MM.1S (cell line): ENCODE measurements around the gene CMTM3.
"Not testable (repeated sequence)": the region's sequence is repeated elsewhere in the genome, so short reads cannot be mapped to it uniquely, and the experiment has no call there.

Source experiments
- DNase-seq: peaks from one replicate; pipeline ENCODE4 v3.0.0-alpha.2; 2015
- H2AFZ ChIP-seq: fragments of 300-600 bp; sonication (generic); 2 replicates; pipeline ENCODE4 v1.6.0; 2016; ENCODE audit warnings: antibody characterized with exemption, low read length
- H3F3A ChIP-seq: fragments of 300-600 bp; sonication (generic); 2 replicates; pipeline ENCODE4 v1.6.1; 2016; ENCODE audit warnings: mild to moderate bottlenecking, antibody characterized with exemption, low read length, moderate library complexity, mixed read lengths; ENCODE audit not compliant: insufficient read depth
- H3K27ac ChIP-seq: fragments of 300-600 bp; sonication (generic); 2 replicates; pipeline ENCODE4 v1.5.1; 2016; ENCODE audit warnings: mild to moderate bottlenecking, low read length
- H3K27me3 ChIP-seq: fragments of 300-600 bp; sonication (generic); replicated peaks from 2 replicates; pipeline ENCODE4 v1.6.0; 2016; ENCODE audit warnings: low read length; ENCODE audit not compliant: insufficient read depth
- H3K36me3 ChIP-seq: fragments of 300-600 bp; sonication (generic); replicated peaks from 2 replicates; pipeline ENCODE4 v1.6.1; 2016; ENCODE audit warnings: mild to moderate bottlenecking, low read length, mixed read lengths; ENCODE audit not compliant: insufficient read depth
- H3K4me1 ChIP-seq: fragments of 300-600 bp; sonication (generic); 2 replicates; pipeline ENCODE4 v1.6.1; 2016; ENCODE audit warnings: low read length, mixed read lengths
- H3K4me2 ChIP-seq: fragments of 300-600 bp; sonication (generic); 2 replicates; pipeline ENCODE4 v1.6.0; 2016; ENCODE audit warnings: low read depth, low read length
- H3K4me3 ChIP-seq: fragments of 300-600 bp; sonication (generic); 2 replicates; pipeline ENCODE4 v1.5.1; 2016; ENCODE audit warnings: low read length, mixed read lengths
- H3K79me2 ChIP-seq: fragments of 300-600 bp; sonication (generic); 2 replicates; pipeline ENCODE4 v1.6.1; 2016; ENCODE audit warnings: mixed run types, low read length, mixed read lengths
- H3K9ac ChIP-seq: fragments of 300-600 bp; sonication (generic); 2 replicates; pipeline ENCODE4 v1.6.1; 2016; ENCODE audit warnings: low read length, mixed read lengths
- H3K9me2 ChIP-seq: fragments of 300-600 bp; sonication (generic); replicated peaks from 2 replicates; pipeline ENCODE4 v1.6.1; 2016; ENCODE audit warnings: mild to moderate bottlenecking, low read length, mixed read lengths; ENCODE audit not compliant: insufficient read depth
- H3K9me3 ChIP-seq: fragments of 300-600 bp; sonication (generic); replicated peaks from 2 replicates; pipeline ENCODE4 v1.6.1; 2016; ENCODE audit warnings: mild to moderate bottlenecking, low read length, mixed read lengths; ENCODE audit not compliant: insufficient read depth
- H4K20me1 ChIP-seq: fragments of 300-600 bp; sonication (generic); 2 replicates; pipeline ENCODE4 v1.6.1; 2016; ENCODE audit warnings: mild to moderate bottlenecking, low read length, moderate library complexity, mixed read lengths; ENCODE audit not compliant: insufficient read depth
- EZH2 ChIP-seq: fragments of 300-600 bp; sonication (generic); optimal IDR thresholded peaks from 2 replicates; pipeline ENCODE3; 2017; ENCODE audit warnings: low read depth, mild to moderate bottlenecking, antibody characterized with exemption, low read length, mixed read lengths
- EZH2phosphoT487 ChIP-seq: fragments of 300-600 bp; sonication (generic); IDR thresholded peaks from 2 replicates; pipeline ENCODE4 v1.6.1; 2018; ENCODE audit warnings: antibody characterized with exemption, low read length
- TF ChIP-seq, protein P1 (sequence below): fragments of 300-600 bp; sonication (generic); IDR thresholded peaks from 2 replicates; pipeline ENCODE4 v1.5.1; 2016; ENCODE audit warnings: antibody characterized with exemption, low read length, mixed read lengths

CMTM3 gene

DNA sequence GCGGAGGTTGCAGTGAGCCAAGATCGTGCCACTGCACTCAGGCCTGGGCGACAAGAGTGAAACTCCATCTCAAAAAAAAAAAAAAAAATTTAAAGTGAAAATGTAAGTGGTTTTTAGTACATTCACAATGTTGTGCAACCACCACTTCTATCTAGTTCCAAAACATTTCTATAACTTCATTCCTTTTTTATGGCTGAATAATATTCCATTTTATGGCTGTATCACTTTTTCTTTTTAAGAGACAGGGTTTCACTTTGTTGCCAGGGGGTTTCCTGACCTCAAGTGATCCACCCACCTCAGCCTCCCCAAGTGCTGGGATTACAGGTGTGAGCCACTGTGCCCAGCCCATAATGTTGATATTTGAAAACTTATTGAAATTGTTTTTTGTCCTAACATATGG, 11.7 kb upstream of the CMTM3 start:
- DNase-seq, result no peak
- Histone ChIP-seq H3K27me3 (no peaks in the 10 kb centered on the region), H2AFZ (no peak overlapping the region), H3K9me3 (no peaks in the 10 kb centered on the region), H3K9ac (no peak overlapping the region), H4K20me1 (no peaks in the 10 kb centered on the region), H3K4me2 (no peak overlapping the region), H3K4me1 (no peaks in the 10 kb centered on the region), H3K4me3 (no peak overlapping the region), H3K9me2 (no peaks in the 10 kb centered on the region), H3K79me2 (no peaks in the 10 kb centered on the region), H3F3A (no peaks in the 10 kb centered on the region; the same call in 1 of the 2 replicates), H3K27ac (no peak overlapping the region), H3K36me3 (no peaks in the 10 kb centered on the region)
- TF ChIP-seq, protein P1, sequence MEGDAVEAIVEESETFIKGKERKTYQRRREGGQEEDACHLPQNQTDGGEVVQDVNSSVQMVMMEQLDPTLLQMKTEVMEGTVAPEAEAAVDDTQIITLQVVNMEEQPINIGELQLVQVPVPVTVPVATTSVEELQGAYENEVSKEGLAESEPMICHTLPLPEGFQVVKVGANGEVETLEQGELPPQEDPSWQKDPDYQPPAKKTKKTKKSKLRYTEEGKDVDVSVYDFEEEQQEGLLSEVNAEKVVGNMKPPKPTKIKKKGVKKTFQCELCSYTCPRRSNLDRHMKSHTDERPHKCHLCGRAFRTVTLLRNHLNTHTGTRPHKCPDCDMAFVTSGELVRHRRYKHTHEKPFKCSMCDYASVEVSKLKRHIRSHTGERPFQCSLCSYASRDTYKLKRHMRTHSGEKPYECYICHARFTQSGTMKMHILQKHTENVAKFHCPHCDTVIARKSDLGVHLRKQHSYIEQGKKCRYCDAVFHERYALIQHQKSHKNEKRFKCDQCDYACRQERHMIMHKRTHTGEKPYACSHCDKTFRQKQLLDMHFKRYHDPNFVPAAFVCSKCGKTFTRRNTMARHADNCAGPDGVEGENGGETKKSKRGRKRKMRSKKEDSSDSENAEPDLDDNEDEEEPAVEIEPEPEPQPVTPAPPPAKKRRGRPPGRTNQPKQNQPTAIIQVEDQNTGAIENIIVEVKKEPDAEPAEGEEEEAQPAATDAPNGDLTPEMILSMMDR, result no peak
- no peak for TF ChIP-seq EZH2
- TF ChIP-seq EZH2phosphoT487, result no peak

DNA sequence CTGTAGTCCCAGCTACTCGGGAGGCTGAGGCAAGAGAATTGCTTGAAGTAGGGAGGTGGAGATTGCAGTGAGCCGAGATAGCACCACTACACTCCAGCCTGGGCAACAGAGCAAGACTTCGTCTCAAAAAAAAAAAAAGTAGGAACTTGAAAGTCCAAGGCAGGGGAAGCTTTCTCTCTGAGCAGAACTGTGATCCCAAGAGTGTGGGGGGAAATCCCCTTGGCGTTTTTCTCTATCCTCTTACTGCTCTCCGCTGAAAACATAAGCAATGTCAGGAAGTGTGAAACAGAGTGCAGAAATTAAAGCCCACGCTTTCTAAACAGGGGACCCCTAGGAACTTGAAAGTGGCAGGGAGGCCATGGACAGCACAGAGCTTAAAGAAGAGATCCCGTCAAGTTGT, 9.8 kb upstream of the CMTM3 start:
- H3K4me1 ChIP-seq, result no peaks in the 10 kb centered on the region

DNA sequence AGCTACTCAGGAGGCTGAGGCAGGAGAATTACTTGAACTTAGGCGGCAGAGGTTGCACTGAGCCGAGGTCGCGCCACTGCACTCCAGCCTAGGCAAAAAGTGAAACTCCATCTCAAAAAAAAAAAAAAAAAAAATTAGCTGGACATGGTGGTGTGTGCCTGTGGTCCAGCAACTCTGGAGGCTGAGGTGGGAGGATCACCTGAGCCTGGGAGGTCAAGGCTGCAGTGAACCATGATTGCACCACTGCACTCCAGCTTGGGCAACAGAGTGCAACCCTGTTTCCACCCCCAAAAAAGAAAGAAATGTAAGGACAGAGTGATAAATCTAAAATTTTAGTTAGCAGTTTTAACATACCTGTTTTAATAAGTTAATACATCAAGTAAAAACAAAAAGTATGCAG, 7.9 kb upstream of the CMTM3 start:
- H3K79me2 ChIP-seq, H3K9ac ChIP-seq, H4K20me1 ChIP-seq, H3K9me3 ChIP-seq, H3K27ac ChIP-seq, H3F3A ChIP-seq, H3K4me1 ChIP-seq, DNase-seq, H3K9me2 ChIP-seq, H3K36me3 ChIP-seq, H3K27me3 ChIP-seq, H2AFZ ChIP-seq, H3K4me3 ChIP-seq, H3K4me2 ChIP-seq: not testable (repeated sequence)

More for the DNA sequence above, 9.8 kb upstream of the CMTM3 start:
- H3K79me2 ChIP-seq, result no peaks in the 10 kb centered on the region
- no peak overlapping the region for H3K4me2 ChIP-seq
- no peaks in the 10 kb centered on the region for H4K20me1 ChIP-seq
- no peak for TF ChIP-seq EZH2
- TF ChIP-seq, protein P1, result no peak
- TF ChIP-seq EZH2phosphoT487, result no peak
- no peak for DNase-seq
- H3K9me3 ChIP-seq, result no peaks in the 10 kb centered on the region
- no peaks in the 10 kb centered on the region for H3K27me3 ChIP-seq
- no peak overlapping the region for H3K9ac ChIP-seq
- no peak overlapping the region for H2AFZ ChIP-seq
- no peaks in the 10 kb centered on the region for H3K36me3 ChIP-seq
- H3F3A ChIP-seq, result no peaks in the 10 kb centered on the region; the same call in 1 of the 2 replicates
- no peak overlapping the region for H3K4me3 ChIP-seq
- H3K27ac ChIP-seq, result no peak overlapping the region
- H3K9me2 ChIP-seq, result no peaks in the 10 kb centered on the region

DNA sequence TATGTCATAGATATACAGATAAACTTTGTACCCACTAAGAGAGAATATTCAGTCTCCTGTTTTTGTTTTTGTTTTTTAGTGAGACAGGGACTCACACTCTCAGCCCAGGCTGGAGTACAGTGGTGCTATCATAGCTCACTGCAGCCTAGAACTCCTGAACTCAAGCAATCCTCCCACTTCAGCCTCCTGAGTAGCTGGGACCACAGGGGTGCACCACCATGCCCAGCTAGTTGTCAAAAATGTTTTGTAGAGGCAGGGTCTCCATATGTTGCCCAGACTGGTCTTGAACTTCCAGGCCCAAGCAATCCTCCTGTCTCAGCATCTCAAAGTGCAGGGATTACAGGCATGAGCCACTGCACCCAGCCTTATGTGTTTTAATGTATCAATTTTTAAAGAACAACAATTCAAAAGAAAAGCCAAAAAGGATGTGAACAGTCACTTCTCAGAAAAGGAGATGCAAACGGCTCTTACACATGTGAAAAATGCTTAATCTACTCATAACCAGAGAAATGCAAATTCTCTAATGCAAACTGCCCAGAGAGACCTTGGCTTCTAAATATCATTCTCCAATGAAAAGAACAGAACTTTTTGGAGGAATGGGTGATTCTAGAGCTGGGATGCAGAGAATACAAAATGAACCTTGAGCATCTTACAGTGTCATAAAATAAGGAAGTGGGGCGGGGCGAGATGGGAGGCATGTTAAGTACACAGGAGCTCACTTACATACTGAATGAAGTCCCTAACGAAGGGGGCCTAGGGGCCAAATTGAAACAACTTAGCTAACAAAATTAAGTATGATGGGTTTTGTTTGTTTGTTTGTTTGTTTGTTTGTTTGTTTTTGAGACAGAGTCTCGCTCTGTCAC, 7.3 kb upstream of the CMTM3 start:
- Histone ChIP-seq H3K4me1 (no peaks in the 10 kb centered on the region), H3K27me3 (no peaks in the 10 kb centered on the region), H3K9ac (no peak overlapping the region), H3K4me3 (no peak overlapping the region), H3K27ac (no peak overlapping the region), H2AFZ (no peak overlapping the region), H4K20me1 (no peaks in the 10 kb centered on the region), H3K9me2 (no peaks in the 10 kb centered on the region), H3K9me3 (no peaks in the 10 kb centered on the region), H3F3A (no peaks in the 10 kb centered on the region), H3K4me2 (no peak overlapping the region), H3K36me3 (no peaks in the 10 kb centered on the region), H3K79me2 (no peaks in the 10 kb centered on the region)
- no peak for DNase-seq
- TF ChIP-seq, protein P1, result no peak
- TF ChIP-seq EZH2 (no peak), EZH2phosphoT487 (no peak)
